GM12878 (cell line): Measurements from ENCODE around the gene C1RL. TPM values are rescaled to one million over a fixed set of nuclear protein-coding genes. Genes with fewer than 3 reads are reported as not detected.

ENCODE experiments used
- ATAC-seq: fragments of 200-7000 bp; cut with Tn5 transposase; 3 replicates; pipeline ENCODE4 v1.9.1; 2020; ENCODE audit warnings: mild to moderate bottlenecking, moderate library complexity
- BruUV-seq: library from RNA; stranded (reverse); fragments of 400-500 nt; replicated peaks from 2 replicates; lab custom pipeline; 2021; lab: Mats Ljungman, UMichigan
- CTCF ChIA-PET: fragments of 300-600 bp; sonication (Branson Sonifier 250); formaldehyde crosslinking; extraction: SDS; loops from one replicate; lab custom pipeline; 2021; ENCODE audit warnings: inconsistent platforms; lab: Yijun Ruan, JAX
- POLR2A ChIA-PET: fragments of 350-600 bp; formaldehyde crosslinking; extraction: SDS; loops from one replicate; lab custom pipeline; 2021; ENCODE audit warnings: inconsistent platforms; lab: Charles Lee
- RAD21 ChIA-PET: fragments of 300-600 bp; sonication (Branson Sonifier 250); formaldehyde crosslinking; loops from one replicate; lab custom pipeline; 2023; ENCODE audit warnings: antibody characterized with exemption; ENCODE audit not compliant: unreplicated experiment; lab: Charles Lee
- SMC1A ChIA-PET: fragments of 300-600 bp; sonication (Branson Sonifier 250); formaldehyde crosslinking; loops from one replicate; lab custom pipeline; 2023; ENCODE audit not compliant: unreplicated experiment, uncharacterized antibody; lab: Charles Lee
- DNase-seq: peaks from one replicate; pipeline ENCODE4 v3.0.0-alpha.2; 2011; ENCODE audit warnings: low read depth, low spot score
- FAIRE-seq: peaks from 3 replicates; lab custom pipeline; 2011; peaks lifted over from hg19 to GRCh38; lab: Jason Lieb, UNC
- H2AFZ ChIP-seq: 2 replicates; pipeline ENCODE4 v1.6.0; 2011; ENCODE audit warnings: low read depth, low read length, control low read depth; ENCODE audit not compliant: control insufficient read depth
- H3K27ac ChIP-seq: 2 replicates; pipeline ENCODE4 v1.5.1; 2011; ENCODE audit warnings: control low read depth; ENCODE audit not compliant: control insufficient read depth, insufficient read depth
- H3K27me3 ChIP-seq, 2 experiments: replicated peaks in 1 of 2; 2 replicates each; pipeline versions ENCODE4 v1.6.0 to v1.6.1; 2011; ENCODE audit warnings: low read length in 1 of 2; ENCODE audit not compliant: control insufficient read depth in 2 of 2, insufficient read depth in 2 of 2
- H3K36me3 ChIP-seq, 2 experiments: 2 replicates each; pipeline ENCODE4 v1.5.1; 2011; ENCODE audit warnings: low read length in 1 of 2; ENCODE audit not compliant: control insufficient read depth in 2 of 2, insufficient read depth in 2 of 2
- H3K4me1 ChIP-seq: 2 replicates; pipeline ENCODE4 v1.6.1; 2011; ENCODE audit warnings: mild to moderate bottlenecking, low read length, moderate library complexity, mixed read lengths; ENCODE audit not compliant: control insufficient read depth, insufficient read depth
- H3K4me2 ChIP-seq: 2 replicates; pipeline ENCODE4 v1.6.0; 2011; ENCODE audit warnings: control low read depth; ENCODE audit not compliant: control insufficient read depth, insufficient read depth
- H3K4me3 ChIP-seq: fragments of 200-600 bp; sonication (generic); 2 replicates; pipeline ENCODE4 v1.5.1; 2016
- H3K79me2 ChIP-seq: 2 replicates; pipeline ENCODE4 v1.6.0; 2011; ENCODE audit warnings: low read length; ENCODE audit not compliant: control insufficient read depth, insufficient read depth
- H3K9ac ChIP-seq: 2 replicates; pipeline ENCODE4 v1.8.0; 2011; ENCODE audit warnings: low read length, control low read depth, mixed read lengths; ENCODE audit not compliant: control insufficient read depth, insufficient read depth
- H3K9me3 ChIP-seq: replicated peaks from 3 replicates; pipeline ENCODE4 v1.5.1; 2011; ENCODE audit warnings: mild to moderate bottlenecking, low read length; ENCODE audit not compliant: control insufficient read depth, insufficient read depth
- H4K20me1 ChIP-seq: 2 replicates; pipeline ENCODE4 v1.6.0; 2011; ENCODE audit not compliant: control insufficient read depth, insufficient read depth
- CBX5 ChIP-seq: sonication (generic); IDR thresholded peaks from 2 replicates; pipeline ENCODE4 v1.6.1; 2016; ENCODE audit warnings: low read depth, moderate library complexity, mild to moderate bottlenecking, inconsistent platforms
- CHD2 ChIP-seq: IDR thresholded peaks from 2 replicates; pipeline ENCODE4 v1.6.1; 2011; ENCODE audit warnings: low read depth, low read length, improper control_type of control experiment, borderline replicate concordance
- GATAD2B ChIP-seq: fragments of 450-650 bp; conservative IDR thresholded peaks from 2 replicates; pipeline ENCODE4 v1.6.1; 2017; ENCODE audit warnings: low read depth, mild to moderate bottlenecking, moderate library complexity
- MXI1 ChIP-seq: fragments of 150-350 bp; IDR thresholded peaks from 2 replicates; pipeline ENCODE4 v1.6.1; 2011; ENCODE audit warnings: low read depth, mild to moderate bottlenecking, inconsistent platforms, low read length, improper control_type of control experiment
- RAD51 ChIP-seq: fragments of 450-650 bp; IDR thresholded peaks from 2 replicates; pipeline ENCODE4 v1.6.1; 2016; ENCODE audit warnings: moderate library complexity, mild to moderate bottlenecking, inconsistent platforms
- RFX5 ChIP-seq: IDR thresholded peaks from 2 replicates; pipeline ENCODE4 v1.6.1; 2011; ENCODE audit warnings: low read depth, low read length, improper control_type of control experiment
- SMAD1 ChIP-seq: fragments of 450-650 bp; IDR thresholded peaks from 2 replicates; pipeline ENCODE4 v1.6.1; 2018; ENCODE audit warnings: mild to moderate bottlenecking, low read depth; ENCODE audit not compliant: partially characterized antibody
- TARDBP ChIP-seq: IDR thresholded peaks from 2 replicates; pipeline ENCODE4 v1.6.1; 2016; ENCODE audit warnings: borderline replicate concordance
- ZBED1 ChIP-seq: IDR thresholded peaks from 2 replicates; pipeline ENCODE4 v1.6.1; 2016; ENCODE audit warnings: borderline replicate concordance
- WGBS: methylation state at CpG from one replicate; pipeline ENCODE4 v1.1.6; 2016; ENCODE audit warnings: low lambda C conversion rate; ENCODE audit not compliant: insufficient replicate concordance, insufficient coverage; ENCODE audit errors: missing lambda C conversion rate; 5-methylcytosine and 5-hydroxymethylcytosine counted together
- in situ Hi-C: fragments of 300-500 bp; cut with MboI; formaldehyde crosslinking; loops from 9 replicates; pipeline ENCODE4 v1.14.3; 2018; ENCODE audit warnings: mixed read lengths
- intact Hi-C: fragments of 100-400 bp; cut with micrococcal nuclease; formaldehyde crosslinking; loops from one replicate; pipeline ENCODE4 v1.14.2; 2022; ENCODE audit not compliant: unreplicated experiment
- polyA plus RNA-seq, 11 experiments: library from polyadenylated mRNA; depleted of rRNA in 4 of 11; unstranded in 6 of 11; stranded (reverse) in 5 of 11; fragments of >200 nt; fragmentation: Nextera tagmentation in 4 of 11; fragmentation: Illumina TruSeq in 1 of 11; extraction: Ambion mirVana in 4 of 11; extraction: Trizol in 1 of 11; gene quantifications; 1 replicate in 1 of 11; 2 replicates in 10 of 11; pipeline versions ENCODE4 v1.2.1 to v1.2.3, GENCODE V29; 2011 to 2016; ENCODE audit warnings: inconsistent platforms in 2 of 11, missing spikeins in 2 of 11, low read depth in 1 of 11
- total RNA-seq, 4 experiments: library from RNA; depleted of rRNA in 3 of 4; stranded (reverse); fragments of >200 nt in 3 of 4; fragmentation: Illumina TruSeq in 1 of 4; extraction: Trizol in 1 of 4; gene quantifications; 2 replicates each; pipeline versions ENCODE4 v1.2.1 to v1.2.3, GENCODE V29; 2013 to 2021

C1RL gene
- total and polyA plus RNA-seq, 10 of the 15 experiments (the other 5 are each of a cell fraction or from before 2014, with no cell fraction given), result 1.3 to 12.8 (median 8.1) TPM

GRCh38 chr12:7117670-7118069 lies 8.7 kb upstream of the C1RL start:
- H2AFZ ChIP-seq, result no peak overlapping the region
- peaks cover 0 to 32% of the 10 kb centered on the region in 2 experiments; a peak in 3 of 4 replicates for H3K36me3 ChIP-seq
- H3K27me3 ChIP-seq, result no peaks in the 10 kb centered on the region
- H3K9me3 ChIP-seq, result no peaks in the 10 kb centered on the region
- no peak overlapping the region for H3K27ac ChIP-seq
- CTCF ChIA-PET, result no interaction called here
- in situ Hi-C loops, result no loop called here
- TF ChIP-seq CBX5 (no peak), RAD51 (no peak), RFX5 (no peak), SMAD1 (no peak), GATAD2B (no peak), MXI1 (no peak), TARDBP (no peak), ZBED1 (no peak)
- TF ChIP-seq, all 136 proteins: peak for 0
- BruUV-seq, result no TSS peak
- DNase-seq (no peak), ATAC-seq (no peak), FAIRE-seq (no peak)
- ChIA-PET SMC1A (no interaction called here), RAD21 (no interaction called here), POLR2A (no interaction called here)
- intact Hi-C loops, result no loop called here
- Histone ChIP-seq H3K4me3 (no peak overlapping the region), H3K79me2 (peaks cover 4% of the 10 kb centered on the region; the same call in 1 of the 2 replicates), H3K9ac (no peak overlapping the region), H4K20me1 (no peaks in the 10 kb centered on the region), H3K4me1 (peaks cover 5% of the 10 kb centered on the region), H3K4me2 (no peak overlapping the region)
- 97% methylated on average over 3 of the region's 3 CpGs for WGBS

GRCh38 chr12:7116916-7117315 lies 7.9 kb upstream of the C1RL start:
- H2AFZ ChIP-seq, result no peak overlapping the region
- 94% methylated on average over 9 of the region's 9 CpGs for WGBS
- no peak for TF ChIP-seq CHD2
- H3K4me3 ChIP-seq, result no peak overlapping the region
- no peak for DNase-seq
- H4K20me1 ChIP-seq, result no peaks in the 10 kb centered on the region
- ChIA-PET RAD21 (no interaction called here), CTCF (no interaction called here), SMC1A (interaction anchor here (0.6 kb wide), 1 partner anchor 8 kb away, joined by 3 read pairs; no protein-coding TSS in a partner anchor), POLR2A (no interaction called here)
- peaks cover 0 to 32% of the 10 kb centered on the region in 2 experiments; a peak in 3 of 4 replicates for H3K36me3 ChIP-seq
- H3K9ac ChIP-seq, result no peak overlapping the region
- BruUV-seq, result no TSS peak
- intact Hi-C loops, result no loop called here
- in situ Hi-C loops, result no loop called here
- peaks cover 6% of the 10 kb centered on the region for H3K4me1 ChIP-seq
- FAIRE-seq, result no peak
- ATAC-seq, result no peak
- no peaks in the 10 kb centered on the region for H3K9me3 ChIP-seq
- H3K4me2 ChIP-seq, result no peak overlapping the region
- no peaks in the 10 kb centered on the region for H3K27me3 ChIP-seq
- H3K79me2 ChIP-seq, result peaks cover 4% of the 10 kb centered on the region; the same call in 1 of the 2 replicates
- no peak overlapping the region for H3K27ac ChIP-seq
